ENCODE results near the gene PGAM4.

DNA sequence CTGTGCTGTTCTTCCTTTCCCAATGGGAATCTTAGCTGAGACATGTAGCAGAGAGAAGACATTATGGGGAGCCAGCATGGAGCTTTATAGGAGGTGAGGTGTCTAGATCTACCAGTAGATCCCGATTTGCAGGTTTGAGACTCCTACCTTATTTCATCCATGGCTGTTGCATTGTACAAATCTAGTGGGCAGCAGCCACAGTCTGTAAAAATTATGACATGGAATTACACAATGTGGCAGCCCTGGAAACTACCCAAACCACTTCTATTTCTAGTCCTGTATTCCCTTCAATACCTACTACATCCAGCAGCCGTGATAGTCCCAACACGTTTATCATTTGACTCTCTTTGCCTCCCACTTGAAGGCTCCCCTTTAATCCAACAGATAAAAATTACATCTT, 50.9 kb downstream of the PGAM4 start:
- TF ChIP-seq, protein P1, sequence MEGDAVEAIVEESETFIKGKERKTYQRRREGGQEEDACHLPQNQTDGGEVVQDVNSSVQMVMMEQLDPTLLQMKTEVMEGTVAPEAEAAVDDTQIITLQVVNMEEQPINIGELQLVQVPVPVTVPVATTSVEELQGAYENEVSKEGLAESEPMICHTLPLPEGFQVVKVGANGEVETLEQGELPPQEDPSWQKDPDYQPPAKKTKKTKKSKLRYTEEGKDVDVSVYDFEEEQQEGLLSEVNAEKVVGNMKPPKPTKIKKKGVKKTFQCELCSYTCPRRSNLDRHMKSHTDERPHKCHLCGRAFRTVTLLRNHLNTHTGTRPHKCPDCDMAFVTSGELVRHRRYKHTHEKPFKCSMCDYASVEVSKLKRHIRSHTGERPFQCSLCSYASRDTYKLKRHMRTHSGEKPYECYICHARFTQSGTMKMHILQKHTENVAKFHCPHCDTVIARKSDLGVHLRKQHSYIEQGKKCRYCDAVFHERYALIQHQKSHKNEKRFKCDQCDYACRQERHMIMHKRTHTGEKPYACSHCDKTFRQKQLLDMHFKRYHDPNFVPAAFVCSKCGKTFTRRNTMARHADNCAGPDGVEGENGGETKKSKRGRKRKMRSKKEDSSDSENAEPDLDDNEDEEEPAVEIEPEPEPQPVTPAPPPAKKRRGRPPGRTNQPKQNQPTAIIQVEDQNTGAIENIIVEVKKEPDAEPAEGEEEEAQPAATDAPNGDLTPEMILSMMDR (IDR thresholded peaks at IDR 0.05; ENCODE audit: insufficient read depth, low read length) = no peak
- no peak for TF ChIP-seq POLR2AphosphoS5 (IDR thresholded peaks at IDR 0.05; ENCODE audit: low read depth)
- no peak for TF ChIP-seq GABPA (IDR thresholded peaks at IDR 0.05; ENCODE audit: low read depth)
- TF ChIP-seq, protein P2, sequence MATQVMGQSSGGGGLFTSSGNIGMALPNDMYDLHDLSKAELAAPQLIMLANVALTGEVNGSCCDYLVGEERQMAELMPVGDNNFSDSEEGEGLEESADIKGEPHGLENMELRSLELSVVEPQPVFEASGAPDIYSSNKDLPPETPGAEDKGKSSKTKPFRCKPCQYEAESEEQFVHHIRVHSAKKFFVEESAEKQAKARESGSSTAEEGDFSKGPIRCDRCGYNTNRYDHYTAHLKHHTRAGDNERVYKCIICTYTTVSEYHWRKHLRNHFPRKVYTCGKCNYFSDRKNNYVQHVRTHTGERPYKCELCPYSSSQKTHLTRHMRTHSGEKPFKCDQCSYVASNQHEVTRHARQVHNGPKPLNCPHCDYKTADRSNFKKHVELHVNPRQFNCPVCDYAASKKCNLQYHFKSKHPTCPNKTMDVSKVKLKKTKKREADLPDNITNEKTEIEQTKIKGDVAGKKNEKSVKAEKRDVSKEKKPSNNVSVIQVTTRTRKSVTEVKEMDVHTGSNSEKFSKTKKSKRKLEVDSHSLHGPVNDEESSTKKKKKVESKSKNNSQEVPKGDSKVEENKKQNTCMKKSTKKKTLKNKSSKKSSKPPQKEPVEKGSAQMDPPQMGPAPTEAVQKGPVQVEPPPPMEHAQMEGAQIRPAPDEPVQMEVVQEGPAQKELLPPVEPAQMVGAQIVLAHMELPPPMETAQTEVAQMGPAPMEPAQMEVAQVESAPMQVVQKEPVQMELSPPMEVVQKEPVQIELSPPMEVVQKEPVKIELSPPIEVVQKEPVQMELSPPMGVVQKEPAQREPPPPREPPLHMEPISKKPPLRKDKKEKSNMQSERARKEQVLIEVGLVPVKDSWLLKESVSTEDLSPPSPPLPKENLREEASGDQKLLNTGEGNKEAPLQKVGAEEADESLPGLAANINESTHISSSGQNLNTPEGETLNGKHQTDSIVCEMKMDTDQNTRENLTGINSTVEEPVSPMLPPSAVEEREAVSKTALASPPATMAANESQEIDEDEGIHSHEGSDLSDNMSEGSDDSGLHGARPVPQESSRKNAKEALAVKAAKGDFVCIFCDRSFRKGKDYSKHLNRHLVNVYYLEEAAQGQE (IDR thresholded peaks at IDR 0.05; ENCODE audit: insufficient replicate concordance, low read depth) = no peak
- TF ChIP-seq SPI1 (IDR thresholded peaks at IDR 0.05; ENCODE audit: borderline replicate concordance, low read depth) = no peak
